ENCODE results near the gene MFSD2B. TPM values are rescaled to one million over a fixed set of nuclear protein-coding genes. Genes with fewer than 3 reads are reported as not detected.

Gene MFSD2B
- total RNA-seq, 2 experiments from 2014 or later: 0.09 to 1.0 TPM

DNA sequence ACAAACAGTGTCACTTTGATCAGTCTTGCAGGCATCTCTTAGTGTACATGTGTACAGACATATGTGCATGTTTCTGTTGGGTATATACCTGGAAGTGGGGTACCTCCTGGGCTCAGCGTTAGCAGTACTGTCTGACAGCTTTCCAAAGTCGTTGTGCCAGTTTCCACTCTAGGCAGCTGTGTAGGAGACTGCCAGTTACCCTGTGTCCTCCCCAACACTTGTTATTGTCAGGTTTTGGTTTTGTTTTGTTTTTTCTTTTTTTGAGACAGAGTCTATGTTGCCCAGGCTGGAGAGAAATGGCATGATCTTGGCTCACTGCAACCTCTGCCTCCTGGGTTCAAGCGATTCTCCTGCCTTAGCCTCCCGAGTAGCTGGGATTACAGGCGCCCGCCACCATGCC lies 45.9 kb downstream of the MFSD2B start:
- H3K9me3 ChIP-seq (ENCODE audit: low read length): no peaks in the 10 kb centered on the region
- H3K27ac ChIP-seq (ENCODE audit: low read depth, low read length, poor library complexity, severe bottlenecking): no peak overlapping the region
- H4K20me1 ChIP-seq (ENCODE audit: insufficient read depth, low read length): no peaks in the 10 kb centered on the region
- BruUV-seq (replicated peaks): no TSS peak
- intact Hi-C loops (cut with micrococcal nuclease; ENCODE audit: unreplicated experiment): no loop called here
- H3K36me3 ChIP-seq (ENCODE audit: insufficient read depth, low read length): no peaks in the 10 kb centered on the region
- CTCF ChIA-PET (ENCODE audit: unreplicated experiment): no interaction called here
- DNase-seq (ENCODE audit: low spot score): no peak
- POLR2A ChIA-PET: interaction anchor here (1.1 kb wide), 1 partner anchor 231 kb away, joined by 5 read pairs; no protein-coding TSS in a partner anchor
- no peak overlapping the region for H3K4me2 ChIP-seq (ENCODE audit: low read length)
- no peaks in the 10 kb centered on the region for H3K4me1 ChIP-seq (ENCODE audit: insufficient read depth, low read length, poor library complexity, severe bottlenecking)
- H3K4me3 ChIP-seq (ENCODE audit: low read depth, low read length, poor library complexity, severe bottlenecking): no peak overlapping the region
- TF ChIP-seq, protein P1, sequence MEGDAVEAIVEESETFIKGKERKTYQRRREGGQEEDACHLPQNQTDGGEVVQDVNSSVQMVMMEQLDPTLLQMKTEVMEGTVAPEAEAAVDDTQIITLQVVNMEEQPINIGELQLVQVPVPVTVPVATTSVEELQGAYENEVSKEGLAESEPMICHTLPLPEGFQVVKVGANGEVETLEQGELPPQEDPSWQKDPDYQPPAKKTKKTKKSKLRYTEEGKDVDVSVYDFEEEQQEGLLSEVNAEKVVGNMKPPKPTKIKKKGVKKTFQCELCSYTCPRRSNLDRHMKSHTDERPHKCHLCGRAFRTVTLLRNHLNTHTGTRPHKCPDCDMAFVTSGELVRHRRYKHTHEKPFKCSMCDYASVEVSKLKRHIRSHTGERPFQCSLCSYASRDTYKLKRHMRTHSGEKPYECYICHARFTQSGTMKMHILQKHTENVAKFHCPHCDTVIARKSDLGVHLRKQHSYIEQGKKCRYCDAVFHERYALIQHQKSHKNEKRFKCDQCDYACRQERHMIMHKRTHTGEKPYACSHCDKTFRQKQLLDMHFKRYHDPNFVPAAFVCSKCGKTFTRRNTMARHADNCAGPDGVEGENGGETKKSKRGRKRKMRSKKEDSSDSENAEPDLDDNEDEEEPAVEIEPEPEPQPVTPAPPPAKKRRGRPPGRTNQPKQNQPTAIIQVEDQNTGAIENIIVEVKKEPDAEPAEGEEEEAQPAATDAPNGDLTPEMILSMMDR (conservative IDR thresholded peaks at IDR 0.05; ENCODE audit: low read length): no peak
- no peak for TF ChIP-seq EZH2phosphoT487 (IDR thresholded peaks at IDR 0.05; ENCODE audit: borderline replicate concordance, low read depth, low read length)
- H2AFZ ChIP-seq (ENCODE audit: low read length): no peak overlapping the region
- no peaks in the 10 kb centered on the region for H3K9me2 ChIP-seq (ENCODE audit: insufficient read depth, low read length)
- no peaks in the 10 kb centered on the region for H3K79me2 ChIP-seq (ENCODE audit: insufficient read depth, low read depth, low read length)

DNA sequence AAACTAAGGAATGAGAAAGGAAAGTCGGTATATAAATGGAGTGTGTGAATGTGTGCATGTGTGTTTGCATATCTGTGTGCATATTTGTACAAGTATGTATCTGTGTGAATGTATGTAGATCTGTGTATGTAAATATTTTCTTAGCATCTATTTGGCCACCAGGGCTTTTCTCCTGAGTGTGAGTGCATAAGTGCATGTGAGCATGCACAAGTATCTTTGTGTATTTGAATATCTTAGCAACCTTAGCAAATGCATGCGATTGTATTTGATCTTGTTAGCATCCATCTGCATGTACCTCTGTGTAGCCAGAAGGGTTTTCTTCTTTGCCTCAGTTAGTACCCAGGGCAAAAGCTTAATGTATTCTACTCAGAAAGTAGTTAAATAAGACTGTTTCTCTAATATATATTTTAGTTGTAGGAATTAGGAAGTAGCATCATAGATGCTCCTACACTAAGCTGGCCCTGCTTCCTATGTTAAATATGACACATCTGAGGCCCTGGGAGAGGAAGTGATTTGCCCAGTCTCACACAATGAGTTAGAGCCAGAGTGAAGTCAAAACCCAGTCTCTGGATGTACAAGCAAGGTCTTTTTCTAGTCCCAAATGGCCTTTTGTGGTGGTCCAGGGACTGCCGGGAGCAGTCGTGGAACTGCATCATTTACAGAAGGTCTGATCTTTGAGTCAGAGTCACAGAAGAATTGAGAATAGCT lies 48.8 kb downstream of the MFSD2B start:
- ChIA-PET POLR2A (interaction anchor here (1.6 kb wide), 1 partner anchor 11 kb away, joined by 9 read pairs; the partner anchor contains the start of gene WDCP), CTCF (ENCODE audit: unreplicated experiment) (interaction anchor here (1.1 kb wide), 1 partner anchor 12 kb away, joined by 3 read pairs; the partner anchor contains the start of gene WDCP)
- no peak for TF ChIP-seq EZH2phosphoT487 (IDR thresholded peaks at IDR 0.05; ENCODE audit: borderline replicate concordance, low read depth, low read length)
- TF ChIP-seq, protein P1 (conservative IDR thresholded peaks at IDR 0.05; ENCODE audit: low read length): no peak
- no peak for DNase-seq (ENCODE audit: low spot score)
- Histone ChIP-seq H3K79me2 (ENCODE audit: insufficient read depth, low read depth, low read length) (no peaks in the 10 kb centered on the region), H2AFZ (ENCODE audit: low read length) (no peak overlapping the region; the same call in 1 of the 2 replicates), H3K36me3 (ENCODE audit: insufficient read depth, low read length) (no peaks in the 10 kb centered on the region), H3K9me3 (ENCODE audit: low read length) (no peaks in the 10 kb centered on the region), H3K9me2 (ENCODE audit: insufficient read depth, low read length) (no peaks in the 10 kb centered on the region), H4K20me1 (ENCODE audit: insufficient read depth, low read length) (no peaks in the 10 kb centered on the region), H3K4me2 (ENCODE audit: low read length) (no peak overlapping the region), H3K4me3 (ENCODE audit: low read depth, low read length, poor library complexity, severe bottlenecking) (no peak overlapping the region), H3K27ac (ENCODE audit: low read depth, low read length, poor library complexity, severe bottlenecking) (no peak overlapping the region), H3K4me1 (ENCODE audit: insufficient read depth, low read length, poor library complexity, severe bottlenecking) (no peaks in the 10 kb centered on the region)
- BruUV-seq (replicated peaks): no TSS peak
- intact Hi-C loops (cut with micrococcal nuclease; ENCODE audit: unreplicated experiment): no loop called here

DNA sequence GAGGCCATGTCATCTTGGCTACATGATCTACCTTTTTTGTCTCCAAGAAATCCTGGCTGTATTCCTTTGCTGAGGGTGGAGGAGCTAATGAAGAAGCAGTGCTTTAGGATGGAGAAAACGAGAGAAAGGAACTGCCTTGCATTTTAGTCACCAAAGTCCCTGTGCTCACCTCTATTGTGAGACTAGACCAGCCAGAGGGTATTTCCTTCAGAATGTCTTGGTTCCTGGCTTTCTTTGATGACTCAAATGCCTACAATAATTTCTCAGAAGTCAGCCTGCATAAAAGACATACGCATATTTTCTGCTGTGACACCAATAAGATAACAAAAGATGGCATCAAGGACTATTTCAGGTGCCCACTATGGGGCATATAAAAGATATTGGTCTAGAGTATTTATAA lies 55.5 kb downstream of the MFSD2B start:
- Histone ChIP-seq H2AFZ (ENCODE audit: low read length) (no peak overlapping the region), H3K4me1 (ENCODE audit: insufficient read depth, low read length, poor library complexity, severe bottlenecking) (no peaks in the 10 kb centered on the region), H3K9me2 (ENCODE audit: insufficient read depth, low read length) (no peaks in the 10 kb centered on the region), H3K79me2 (ENCODE audit: insufficient read depth, low read depth, low read length) (no peaks in the 10 kb centered on the region), H3K4me2 (ENCODE audit: low read length) (no peak overlapping the region), H3K4me3 (ENCODE audit: low read depth, low read length, poor library complexity, severe bottlenecking) (no peak overlapping the region), H3K9me3 (ENCODE audit: low read length) (no peaks in the 10 kb centered on the region), H3K27ac (ENCODE audit: low read depth, low read length, poor library complexity, severe bottlenecking) (no peak overlapping the region), H4K20me1 (ENCODE audit: insufficient read depth, low read length) (no peaks in the 10 kb centered on the region), H3K36me3 (ENCODE audit: insufficient read depth, low read length) (peaks cover 50% of the 10 kb centered on the region)
- CTCF ChIA-PET (ENCODE audit: unreplicated experiment): interaction anchor here (0.6 kb wide), 1 partner anchor 99 kb away, joined by 3 read pairs; no protein-coding TSS in a partner anchor
- intact Hi-C loops (cut with micrococcal nuclease; ENCODE audit: unreplicated experiment): no loop called here
- BruUV-seq (replicated peaks): no TSS peak
- no peak for DNase-seq (ENCODE audit: low spot score)
- POLR2A ChIA-PET: interaction anchor here (1.1 to 2.0 kb wide), 3 partner anchors 18 to 232 kb away, joined by 3 to 9 read pairs (median 6); partner anchors contain the start of genes ATAD2B and WDCP
- TF ChIP-seq, protein P1 (conservative IDR thresholded peaks at IDR 0.05; ENCODE audit: low read length): no peak
- TF ChIP-seq EZH2phosphoT487 (IDR thresholded peaks at IDR 0.05; ENCODE audit: borderline replicate concordance, low read depth, low read length): no peak
